Embryonic facial prominence (tissue), 1 donor: Measurements from ENCODE around the gene BAIAP2L1.

Experiments
- DNase-seq: peaks from one replicate; pipeline ENCODE4 v3.0.0-alpha.2; 2016; ENCODE audit errors: extremely low spot score

BAIAP2L1 gene

GRCh38 chr7:98276241-98276761 is 124.6 kb downstream of the BAIAP2L1 start:
- DNase-seq: no peak

GRCh38 chr7:98267303-98267702 is 133.6 kb downstream of the BAIAP2L1 start:
- no peak for DNase-seq

- DNase-seq: no peak
Observed at GRCh38 chr7:98266840-98267239, 134.1 kb downstream of the BAIAP2L1 start.

GRCh38 chr7:98265841-98266271 is 135.0 kb downstream of the BAIAP2L1 start:
- no peak for DNase-seq

- DNase-seq: no peak
Observed at GRCh38 chr7:98257701-98258100, 143.2 kb downstream of the BAIAP2L1 start.

- DNase-seq: no peak
Observed at GRCh38 chr7:98256431-98256830, 144.5 kb downstream of the BAIAP2L1 start.

- DNase-seq: no peak
Observed at GRCh38 chr7:98254951-98255610, 145.8 kb downstream of the BAIAP2L1 start.

- no peak for DNase-seq
Observed at GRCh38 chr7:98254516-98254915, 146.4 kb downstream of the BAIAP2L1 start.

- no peak for DNase-seq
Observed at GRCh38 chr7:98252425-98253054, 148.3 kb downstream of the BAIAP2L1 start.

- DNase-seq: peak; percentile 68
Observed at GRCh38 chr7:98251601-98252424, 149.1 kb downstream of the BAIAP2L1 start, which contains the start of gene TECPR1. Gene TECPR1, minus strand, starts transcription at chr7:98252232. Its CDS starts 6,086 bp downstream, at chr7:98246146.

- no peak for DNase-seq
Observed at GRCh38 chr7:98251231-98251600, 149.7 kb downstream of the BAIAP2L1 start.

- no peak for DNase-seq
Observed at GRCh38 chr7:98250789-98251188, 150.1 kb downstream of the BAIAP2L1 start.

GRCh38 chr7:98249106-98249505 is 151.8 kb downstream of the BAIAP2L1 start:
- DNase-seq: no peak

GRCh38 chr7:98248156-98248555 is 152.7 kb downstream of the BAIAP2L1 start:
- no peak for DNase-seq

GRCh38 chr7:98244871-98245270 is 156.0 kb downstream of the BAIAP2L1 start:
- no peak for DNase-seq

GRCh38 chr7:98242934-98243333 is 158.0 kb downstream of the BAIAP2L1 start:
- no peak for DNase-seq

- DNase-seq: no peak
Observed at GRCh38 chr7:98242342-98242741, 158.5 kb downstream of the BAIAP2L1 start.

- DNase-seq: no peak
Observed at GRCh38 chr7:98241674-98242241, 159.1 kb downstream of the BAIAP2L1 start.
